Measurements from ENCODE around the gene NCL.
"Not testable (repeated sequence)": the region's sequence is repeated elsewhere in the genome, so short reads cannot be mapped to it uniquely, and the experiment has no call there.

The NCL gene

GRCh38 chr2:231405601-231406367, 58.5 kb downstream of the NCL start:
- not testable (repeated sequence) for DNase-seq (ENCODE audit: low spot score)

- DNase-seq (ENCODE audit: low spot score): not testable (repeated sequence)
Measured at GRCh38 chr2:231404183-231404578, 60.1 kb downstream of the NCL start.
